ENCODE measurements around the gene PLPP7. TPM values are rescaled to one million over a fixed set of nuclear protein-coding genes. Genes with fewer than 3 reads are reported as not detected.

Gene PLPP7
- 0.06 TPM in 1 of 5 replicates, not detected in the others for total RNA-seq (2022; extraction: Qiagen RNA extraction)

DNA sequence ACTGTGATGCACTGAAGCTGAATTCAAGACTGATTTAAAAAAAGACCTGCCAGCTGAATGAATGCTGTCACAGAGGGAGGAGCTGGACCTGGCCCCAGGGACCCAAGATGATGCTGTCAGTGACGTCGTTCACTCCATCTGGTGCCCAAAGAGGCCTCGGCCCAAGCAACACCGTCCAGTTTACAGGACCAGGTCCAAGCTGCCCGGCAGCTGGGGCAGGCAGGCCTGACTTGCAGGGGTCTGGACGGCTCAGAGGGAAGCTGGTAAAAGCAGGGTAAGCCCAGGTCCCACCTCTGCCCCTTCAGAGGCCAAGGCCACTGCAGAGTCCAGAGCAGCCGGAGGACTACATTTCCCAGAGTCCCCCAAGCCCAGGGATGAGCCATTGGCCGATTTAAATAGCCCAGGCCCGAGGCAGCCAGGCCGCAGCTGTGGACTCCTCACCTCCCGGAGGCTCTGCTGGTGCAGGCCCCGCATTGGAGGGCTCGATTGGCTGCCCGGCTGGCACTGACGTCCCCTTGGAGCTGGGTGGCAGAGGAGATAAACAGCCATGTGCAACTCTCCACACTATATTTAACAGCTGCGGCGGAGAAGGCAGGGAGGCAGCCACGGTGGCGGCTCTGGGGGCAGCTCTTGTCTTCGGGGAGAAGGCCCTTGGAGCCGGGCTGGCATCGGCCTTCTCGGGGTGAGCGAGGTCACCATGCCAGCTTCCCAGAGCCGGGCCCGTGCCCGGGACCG is at the start of gene PLPP7:
TSS of gene PLPP7 (plus strand) at position 423 of the 735 bp plus-strand sequence. CDS start at position 698, 275 bp downstream.

DNA sequence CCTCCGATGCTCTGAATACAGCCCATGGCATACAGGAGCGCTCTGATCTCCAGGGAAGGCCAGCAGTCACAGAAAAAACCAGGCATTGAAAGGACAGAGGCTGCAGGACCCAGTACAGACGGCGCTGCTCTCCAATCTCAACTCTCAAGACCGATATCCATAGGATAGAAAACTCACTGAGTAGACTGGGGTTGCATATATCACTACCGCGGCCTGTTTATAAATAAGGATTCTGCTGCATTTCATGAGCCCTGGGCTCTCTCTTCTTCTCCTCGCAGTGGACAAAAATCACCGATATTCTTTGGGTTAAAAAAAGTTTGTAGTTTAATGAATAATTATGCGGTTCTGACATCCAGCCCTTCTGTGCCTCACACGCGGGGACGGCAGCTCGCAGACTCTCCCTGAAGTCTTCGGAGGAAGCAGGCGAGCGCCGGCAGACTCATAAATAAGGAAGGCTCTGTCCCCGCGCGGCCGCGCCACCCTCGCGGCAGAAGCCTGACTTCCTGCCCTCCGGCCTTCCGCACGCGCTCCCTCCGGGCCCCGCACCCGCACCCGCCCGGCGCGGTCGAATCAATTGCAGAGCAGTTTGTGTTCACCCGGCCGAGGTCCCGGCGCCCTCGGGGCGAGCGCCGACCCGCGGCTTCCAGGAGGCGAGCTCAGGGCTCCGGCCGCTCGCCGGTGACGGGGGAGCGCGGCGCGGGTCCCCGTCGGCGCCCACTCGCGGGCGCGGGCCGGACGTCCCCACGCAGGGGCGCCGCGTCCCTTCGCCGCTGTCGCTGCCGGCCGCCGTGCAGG is 13.2 kb upstream of the PLPP7 start, which contains the start of gene FAM78A:
TSS of gene FAM78A (minus strand) at position 417 of the 795 bp plus-strand sequence. CDS start at position 86, 331 bp downstream.

Other genes with a start within 250 kb of the PLPP7 start
- gene AIF1L, start 193.2 kb upstream of the PLPP7 start, total RNA-seq (2022; extraction: Qiagen RNA extraction), result 1.5 to 1.9 TPM (median 1.7 TPM) in 5 replicates
- 22.2 to 26.0 TPM (median 24.2 TPM) in 5 replicates for gene NUP214, start 164.1 kb upstream of the PLPP7 start, total RNA-seq (2022; extraction: Qiagen RNA extraction)
- 0.27 to 0.53 TPM (median 0.38 TPM) in 5 replicates for gene FAM78A, start 13.2 kb upstream of the PLPP7 start, total RNA-seq (2022; extraction: Qiagen RNA extraction)
- gene PRRC2B, start 104.4 kb downstream of the PLPP7 start, total RNA-seq (2022; extraction: Qiagen RNA extraction), result 54.5 to 69.4 TPM (median 64.9 TPM) in 5 replicates
- 15.0 to 18.1 TPM (median 17.0 TPM) in 5 replicates for gene POMT1, start 213.2 kb downstream of the PLPP7 start, total RNA-seq (2022; extraction: Qiagen RNA extraction)
- gene UCK1, start 241.5 kb downstream of the PLPP7 start, total RNA-seq (2022; extraction: Qiagen RNA extraction), result 19.5 to 22.9 TPM (median 19.8 TPM) in 5 replicates

All from A549 treated with Hydrocortisone at 1 μM for 4 hours (cell line).